HG03432 (cell line): ENCODE data around the gene NRCAM.

ENCODE experiments used
- ATAC-seq: cut with Tn5 transposase; IDR thresholded peaks from one replicate; pipeline ENCODE4 v1.9.1; 2021; ENCODE audit warnings: mild to moderate bottlenecking, moderate library complexity; ENCODE audit not compliant: unreplicated experiment

Gene NRCAM

GRCh38 chr7:108253275-108254044, 202.8 kb downstream of the NRCAM start:
- no peak for ATAC-seq

- ATAC-seq, result no peak
Observed at GRCh38 chr7:108252177-108252576, 204.1 kb downstream of the NRCAM start.

- ATAC-seq, result no peak
Observed at GRCh38 chr7:108251700-108252099, 204.5 kb downstream of the NRCAM start.

- no peak for ATAC-seq
Observed at GRCh38 chr7:108249453-108249852, 206.8 kb downstream of the NRCAM start.

- ATAC-seq, result no peak
Observed at GRCh38 chr7:108248821-108249220, 207.4 kb downstream of the NRCAM start.

GRCh38 chr7:108248418-108248817, 207.8 kb downstream of the NRCAM start:
- ATAC-seq, result no peak

- no peak for ATAC-seq
Observed at GRCh38 chr7:108247614-108248013, 208.6 kb downstream of the NRCAM start.

- peak; percentile 90 for ATAC-seq
Observed at GRCh38 chr7:108246227-108246837, 209.9 kb downstream of the NRCAM start.

GRCh38 chr7:108245523-108246226, 210.6 kb downstream of the NRCAM start:
- ATAC-seq, result no peak

- ATAC-seq, result no peak
Observed at GRCh38 chr7:108244110-108244509, 212.1 kb downstream of the NRCAM start.

GRCh38 chr7:108239501-108240225, 216.6 kb downstream of the NRCAM start:
- ATAC-seq, result no peak

- ATAC-seq, result no peak
Observed at GRCh38 chr7:108236681-108237415, 219.4 kb downstream of the NRCAM start.

- ATAC-seq, result no peak
Observed at GRCh38 chr7:108235451-108236061, 220.7 kb downstream of the NRCAM start.

GRCh38 chr7:108234971-108235450, 221.2 kb downstream of the NRCAM start:
- ATAC-seq, result no peak

GRCh38 chr7:108234281-108234680, 222.0 kb downstream of the NRCAM start:
- ATAC-seq, result no peak

- ATAC-seq, result no peak
Observed at GRCh38 chr7:108232076-108232475, 224.2 kb downstream of the NRCAM start.

GRCh38 chr7:108231221-108231620, 225.0 kb downstream of the NRCAM start:
- ATAC-seq, result no peak

- ATAC-seq, result no peak
Observed at GRCh38 chr7:108227366-108227765, 228.9 kb downstream of the NRCAM start.

- ATAC-seq, result no peak
Observed at GRCh38 chr7:108226816-108227299, 229.4 kb downstream of the NRCAM start.
